Astrocyte (in vitro differentiated cells and primary cell): ENCODE results near the gene ONECUT2.

Experiments
- EZH2 ChIP-seq: IDR thresholded peaks from 2 replicates; pipeline ENCODE4 v1.6.1; 2012; ENCODE audit warnings: mild to moderate bottlenecking, low read length, inconsistent platforms; ENCODE audit not compliant: insufficient read depth
- TF ChIP-seq, protein P1 (sequence below): IDR thresholded peaks from 2 replicates; pipeline ENCODE4 v1.5.1; 2011; ENCODE audit warnings: low read depth, mild to moderate bottlenecking, inconsistent platforms, low read length, moderate library complexity; ENCODE audit not compliant: insufficient read depth

DNA sequence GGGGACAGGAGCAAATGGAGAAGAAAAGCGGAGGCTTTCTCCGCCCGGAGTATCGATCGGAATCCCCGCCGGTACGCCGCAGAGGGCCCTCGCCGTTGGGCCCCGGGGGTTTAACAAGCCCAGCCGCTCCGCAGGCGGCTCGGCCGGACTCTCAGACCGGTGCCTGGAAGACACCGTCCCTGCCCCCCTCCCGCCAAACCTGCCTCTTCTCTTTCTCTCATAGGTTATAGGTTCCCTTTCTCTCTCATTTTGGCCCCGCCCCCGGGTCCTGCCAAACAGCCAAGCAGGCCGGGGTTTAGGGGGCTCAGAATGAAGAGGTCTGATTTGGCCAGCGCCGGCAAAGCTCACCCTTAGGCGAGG lies 4.4 kb downstream of the ONECUT2 start:
- TF ChIP-seq, protein P1, sequence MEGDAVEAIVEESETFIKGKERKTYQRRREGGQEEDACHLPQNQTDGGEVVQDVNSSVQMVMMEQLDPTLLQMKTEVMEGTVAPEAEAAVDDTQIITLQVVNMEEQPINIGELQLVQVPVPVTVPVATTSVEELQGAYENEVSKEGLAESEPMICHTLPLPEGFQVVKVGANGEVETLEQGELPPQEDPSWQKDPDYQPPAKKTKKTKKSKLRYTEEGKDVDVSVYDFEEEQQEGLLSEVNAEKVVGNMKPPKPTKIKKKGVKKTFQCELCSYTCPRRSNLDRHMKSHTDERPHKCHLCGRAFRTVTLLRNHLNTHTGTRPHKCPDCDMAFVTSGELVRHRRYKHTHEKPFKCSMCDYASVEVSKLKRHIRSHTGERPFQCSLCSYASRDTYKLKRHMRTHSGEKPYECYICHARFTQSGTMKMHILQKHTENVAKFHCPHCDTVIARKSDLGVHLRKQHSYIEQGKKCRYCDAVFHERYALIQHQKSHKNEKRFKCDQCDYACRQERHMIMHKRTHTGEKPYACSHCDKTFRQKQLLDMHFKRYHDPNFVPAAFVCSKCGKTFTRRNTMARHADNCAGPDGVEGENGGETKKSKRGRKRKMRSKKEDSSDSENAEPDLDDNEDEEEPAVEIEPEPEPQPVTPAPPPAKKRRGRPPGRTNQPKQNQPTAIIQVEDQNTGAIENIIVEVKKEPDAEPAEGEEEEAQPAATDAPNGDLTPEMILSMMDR, result no peak
- peak; percentile 83 for TF ChIP-seq EZH2
